Mesothelial cell of epicardium (in vitro differentiated cells): Measurements from ENCODE around the gene PXYLP1. TPM values are rescaled to one million over a fixed set of nuclear protein-coding genes. Genes with fewer than 3 reads are reported as not detected.

Experiments used
- DNase-seq, 2 experiments: peaks; one replicate each; pipeline ENCODE4 v3.0.0; 2021; ENCODE audit warnings: low spot score in 2 of 2; ENCODE audit not compliant: unreplicated experiment in 2 of 2
- H3K27ac Mint-ChIP-seq: 2 replicates; pipeline ENCODE4 v1.8.0; 2021; ENCODE audit warnings: mixed read lengths
- H3K27me3 Mint-ChIP-seq: 2 replicates; pipeline ENCODE4 v1.8.0; 2021; ENCODE audit warnings: low read depth, mixed read lengths
- H3K36me3 Mint-ChIP-seq: 2 replicates; pipeline ENCODE4 v1.8.0; 2021; ENCODE audit warnings: mixed read lengths
- H3K4me1 Mint-ChIP-seq: 2 replicates; pipeline ENCODE4 v1.8.0; 2021; ENCODE audit warnings: mixed read lengths
- H3K4me3 Mint-ChIP-seq: 2 replicates; pipeline ENCODE4 v1.8.0; 2021; ENCODE audit warnings: mild to moderate bottlenecking, moderate library complexity, mixed read lengths
- H3K9me3 Mint-ChIP-seq: 2 replicates; pipeline ENCODE4 v1.8.0; 2021; ENCODE audit warnings: mixed read lengths
- CTCF ChIP-seq: fragments of 200-600 bp; sonication (generic); IDR thresholded peaks from one replicate; pipeline ENCODE4 v1.5.0; 2021; ENCODE audit warnings: antibody characterized with exemption; ENCODE audit not compliant: unreplicated experiment
- total RNA-seq: library from RNA; stranded (reverse); gene quantifications from 3 replicates; pipeline ENCODE4 v1.2.1, GENCODE V29; 2021

The PXYLP1 gene
- total RNA-seq, 1 donor from 2014 or later = 40.5 TPM

DNA sequence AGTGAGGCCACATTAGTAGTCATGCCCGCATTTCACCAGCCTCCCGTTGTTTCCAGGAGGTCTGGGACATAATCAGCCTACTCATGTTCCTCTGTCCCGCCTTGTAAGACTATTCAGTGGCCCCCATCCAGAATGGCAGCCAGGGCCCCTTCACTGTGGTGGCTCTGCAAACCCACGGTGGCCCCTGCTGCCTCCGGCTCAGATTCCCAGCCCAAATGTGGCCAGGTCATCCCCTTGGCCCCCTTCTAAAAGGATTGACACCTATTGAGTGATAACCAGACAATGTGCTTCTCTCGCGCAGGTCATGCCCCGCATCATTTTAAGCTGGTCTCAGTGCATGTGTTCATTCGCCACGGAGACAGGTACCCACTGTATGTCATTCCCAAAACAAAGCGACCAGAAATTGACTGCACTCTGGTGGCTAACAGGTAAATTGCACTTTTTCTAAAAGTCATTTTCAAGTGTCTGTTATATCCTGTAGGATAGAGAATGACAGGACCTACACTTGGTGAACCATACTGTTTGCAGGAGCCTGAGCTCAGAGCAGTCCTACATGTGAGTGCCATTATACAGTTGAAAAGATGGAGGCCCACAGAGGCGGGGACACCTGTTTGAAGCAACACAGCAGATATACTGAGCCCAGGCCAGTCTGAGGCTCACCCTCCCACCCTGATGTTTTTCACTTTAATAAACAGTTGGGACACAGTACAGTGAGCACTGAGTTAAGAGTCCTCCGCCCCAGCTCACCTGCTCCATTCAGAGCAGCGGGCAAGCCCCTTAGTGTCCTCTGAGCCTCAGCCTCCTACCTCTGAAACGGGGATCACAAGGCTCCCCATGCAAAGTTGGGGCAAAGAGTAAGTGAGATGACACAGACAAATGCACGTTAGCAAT is 47.7 kb downstream of the PXYLP1 start:
- Mint-ChIP-seq H3K4me1 (peaks cover 8% of the 10 kb centered on the region), H3K27ac (no peak overlapping the region)
- no peak for DNase-seq

DNA sequence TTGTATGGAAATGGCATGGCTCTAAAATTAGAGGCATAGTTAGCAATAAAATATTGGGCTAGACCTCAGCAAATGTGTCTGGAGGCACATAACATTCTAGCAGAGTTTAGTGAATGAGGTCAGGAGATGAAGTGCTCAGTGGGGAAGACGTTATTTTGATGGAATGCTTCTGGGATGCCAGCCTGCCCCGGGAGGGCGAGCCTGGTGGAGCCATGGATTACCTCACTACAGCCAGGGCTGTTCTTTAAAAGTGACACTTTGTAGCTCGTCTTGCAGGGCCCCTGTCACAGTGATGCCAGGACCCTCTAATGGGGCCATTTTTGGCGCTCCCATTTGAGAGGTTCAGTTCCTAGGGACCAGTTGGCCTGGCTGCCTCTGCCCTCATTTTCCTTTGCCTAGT is 48.5 kb downstream of the PXYLP1 start:
- no peak overlapping the region for H3K27ac Mint-ChIP-seq
- no peak for TF ChIP-seq CTCF
- DNase-seq = no peak
- peaks cover 32% of the 10 kb centered on the region for H3K36me3 Mint-ChIP-seq
- H3K9me3 Mint-ChIP-seq = no peaks in the 10 kb centered on the region
- H3K4me1 Mint-ChIP-seq = peaks cover 4% of the 10 kb centered on the region
- H3K4me3 Mint-ChIP-seq = no peak overlapping the region
- no peaks in the 10 kb centered on the region for H3K27me3 Mint-ChIP-seq

More for the DNA sequence above, 47.7 kb downstream of the PXYLP1 start:
- peaks cover 29% of the 10 kb centered on the region for H3K36me3 Mint-ChIP-seq
- H3K9me3 Mint-ChIP-seq = no peaks in the 10 kb centered on the region
- peak; percentile 67 for TF ChIP-seq CTCF
- no peaks in the 10 kb centered on the region for H3K27me3 Mint-ChIP-seq
- no peak overlapping the region for H3K4me3 Mint-ChIP-seq

- no peak for DNase-seq
- Mint-ChIP-seq H3K27me3 (no peaks in the 10 kb centered on the region), H3K36me3 (peaks cover 35% of the 10 kb centered on the region), H3K9me3 (no peaks in the 10 kb centered on the region), H3K4me3 (no peak overlapping the region), H3K4me1 (peaks cover 10% of the 10 kb centered on the region), H3K27ac (no peak overlapping the region)
- no peak for TF ChIP-seq CTCF
Measured at GRCh38 chr3:141280690-141281089, 49.1 kb downstream of the PXYLP1 start.

GRCh38 chr3:141285570-141285969 is 53.9 kb downstream of the PXYLP1 start:
- TF ChIP-seq CTCF = no peak
- Mint-ChIP-seq H3K27me3 (no peaks in the 10 kb centered on the region), H3K4me3 (no peak overlapping the region), H3K4me1 (peaks cover 6% of the 10 kb centered on the region), H3K9me3 (no peaks in the 10 kb centered on the region), H3K27ac (peak overlapping the region; percentile 62), H3K36me3 (peaks cover 43% of the 10 kb centered on the region)
- DNase-seq = no peak

- no peak for DNase-seq
- peaks cover 33% of the 10 kb centered on the region for H3K36me3 Mint-ChIP-seq
- peaks cover 15% of the 10 kb centered on the region for H3K4me1 Mint-ChIP-seq
- H3K27ac Mint-ChIP-seq = no peak overlapping the region
- TF ChIP-seq CTCF = no peak
- no peak overlapping the region for H3K4me3 Mint-ChIP-seq
- H3K27me3 Mint-ChIP-seq = no peaks in the 10 kb centered on the region
- H3K9me3 Mint-ChIP-seq = no peaks in the 10 kb centered on the region
Measured at GRCh38 chr3:141286856-141287255, 55.2 kb downstream of the PXYLP1 start.
